HuH-7 (cell line): ENCODE data around the gene GRAP.
A peak's percentile ranks its signal among the peaks of the same experiment; 100 is the strongest.

ENCODE experiments used
- DNase-seq: peaks from one replicate; pipeline ENCODE4 v3.0.0; 2011; ENCODE audit warnings: low spot score

GRAP gene

GRCh38 chr17:18984273-18985114, 62.3 kb downstream of the GRAP start:
- DNase-seq, result no peak

- DNase-seq, result peak; percentile 64
Observed at GRCh38 chr17:18981642-18982424, 64.9 kb downstream of the GRAP start.

GRCh38 chr17:18981335-18981641, 65.5 kb downstream of the GRAP start:
- DNase-seq, result no peak

GRCh38 chr17:18980682-18981334, 65.9 kb downstream of the GRAP start:
- peak; percentile 36 for DNase-seq

- no peak for DNase-seq
Observed at GRCh38 chr17:18978655-18979054, 68.1 kb downstream of the GRAP start.

- DNase-seq, result no peak
Observed at GRCh38 chr17:18978050-18978449, 68.7 kb downstream of the GRAP start.

- DNase-seq, result no peak
Observed at GRCh38 chr17:18977646-18978045, 69.1 kb downstream of the GRAP start.

- no peak for DNase-seq
Observed at GRCh38 chr17:18977021-18977420, 69.7 kb downstream of the GRAP start.

- no peak for DNase-seq
Observed at GRCh38 chr17:18976201-18976600, 70.6 kb downstream of the GRAP start.

- no peak for DNase-seq
Observed at GRCh38 chr17:18975597-18975996, 71.2 kb downstream of the GRAP start.

- no peak for DNase-seq
Observed at GRCh38 chr17:18974407-18975149, 72.2 kb downstream of the GRAP start.

GRCh38 chr17:18971801-18972200, 75.0 kb downstream of the GRAP start:
- DNase-seq, result no peak
